Smooth muscle cell (in vitro differentiated cells): ENCODE data around the gene MTFR2. TPM values are rescaled to one million over a fixed set of nuclear protein-coding genes. Genes with fewer than 3 reads are reported as not detected.
"Not testable (repeated sequence)": the region's sequence is repeated elsewhere in the genome, so short reads cannot be mapped to it uniquely, and the experiment has no call there.

Experiments used
- DNase-seq: peaks from one replicate; lab custom pipeline; 2025; ENCODE audit not compliant: unreplicated experiment; lab: John Stamatoyannopoulos, UW
- H2AFZ ChIP-seq: fragments of 200-600 bp; sonication (generic); 2 replicates; pipeline ENCODE4 v1.6.0; 2016; ENCODE audit warnings: antibody characterized with exemption, low read depth, mild to moderate bottlenecking
- H3F3A ChIP-seq: fragments of 200-600 bp; sonication (generic); 2 replicates; pipeline ENCODE4 v1.6.0; 2017; ENCODE audit warnings: antibody characterized with exemption, low read depth
- H3K27ac ChIP-seq: fragments of 200-600 bp; sonication (generic); 2 replicates; pipeline ENCODE4 v1.5.1; 2016; ENCODE audit warnings: low read depth, mild to moderate bottlenecking
- H3K27me3 ChIP-seq: fragments of 200-600 bp; sonication (generic); 2 replicates; pipeline ENCODE4 v1.6.1; 2016; ENCODE audit warnings: low read depth, mild to moderate bottlenecking
- H3K36me3 ChIP-seq: fragments of 200-600 bp; sonication (generic); 2 replicates; pipeline ENCODE4 v1.5.1; 2016; ENCODE audit warnings: low read depth
- H3K4me1 ChIP-seq: fragments of 200-600 bp; sonication (generic); 2 replicates; pipeline ENCODE4 v1.5.1; 2016; ENCODE audit warnings: low read depth
- H3K4me2 ChIP-seq: fragments of 200-600 bp; sonication (generic); 2 replicates; pipeline ENCODE4 v1.6.0; 2016; ENCODE audit warnings: mild to moderate bottlenecking
- H3K4me3 ChIP-seq: fragments of 200-600 bp; sonication (generic); 2 replicates; pipeline ENCODE4 v1.5.1; 2016; ENCODE audit warnings: mild to moderate bottlenecking
- H3K79me2 ChIP-seq: fragments of 200-600 bp; sonication (generic); 2 replicates; pipeline ENCODE4 v1.6.0; 2016; ENCODE audit warnings: low read depth, mild to moderate bottlenecking
- H3K9ac ChIP-seq: fragments of 200-600 bp; sonication (generic); 2 replicates; pipeline ENCODE4 v1.6.0; 2016; ENCODE audit warnings: low read depth
- H3K9me3 ChIP-seq: fragments of 200-600 bp; sonication (generic); replicated peaks from 2 replicates; pipeline ENCODE4 v1.5.1; 2016; ENCODE audit warnings: low read depth
- H4K20me1 ChIP-seq: fragments of 200-600 bp; sonication (generic); 2 replicates; pipeline ENCODE4 v1.6.0; 2016; ENCODE audit warnings: low read depth
- CTCF ChIP-seq: fragments of 200-600 bp; sonication (generic); IDR thresholded peaks from 2 replicates; pipeline ENCODE4 v1.5.1; 2017; ENCODE audit warnings: borderline replicate concordance, mild to moderate bottlenecking, antibody characterized with exemption; ENCODE audit not compliant: insufficient read depth, poor library complexity, severe bottlenecking
- WGBS: methylation state at CpG from one replicate; pipeline ENCODE4 v1.1.7; 2016; ENCODE audit warnings: low lambda C conversion rate; 5-methylcytosine and 5-hydroxymethylcytosine counted together
- polyA plus RNA-seq: library from polyadenylated mRNA; unstranded; fragments of >200 nt; fragmentation: Nextera tagmentation; extraction: Ambion mirVana; gene quantifications from 2 replicates; pipeline ENCODE4 v1.2.1, GENCODE V29; 2016
- total RNA-seq: library from RNA; depleted of rRNA; stranded (reverse); fragments of >200 nt; gene quantifications from 2 replicates; pipeline ENCODE4 v1.2.3, GENCODE V29; 2014

Gene MTFR2
- total and polyA plus RNA-seq, 2 experiments from 2014 or later: 2.7 to 10.9 TPM

DNA sequence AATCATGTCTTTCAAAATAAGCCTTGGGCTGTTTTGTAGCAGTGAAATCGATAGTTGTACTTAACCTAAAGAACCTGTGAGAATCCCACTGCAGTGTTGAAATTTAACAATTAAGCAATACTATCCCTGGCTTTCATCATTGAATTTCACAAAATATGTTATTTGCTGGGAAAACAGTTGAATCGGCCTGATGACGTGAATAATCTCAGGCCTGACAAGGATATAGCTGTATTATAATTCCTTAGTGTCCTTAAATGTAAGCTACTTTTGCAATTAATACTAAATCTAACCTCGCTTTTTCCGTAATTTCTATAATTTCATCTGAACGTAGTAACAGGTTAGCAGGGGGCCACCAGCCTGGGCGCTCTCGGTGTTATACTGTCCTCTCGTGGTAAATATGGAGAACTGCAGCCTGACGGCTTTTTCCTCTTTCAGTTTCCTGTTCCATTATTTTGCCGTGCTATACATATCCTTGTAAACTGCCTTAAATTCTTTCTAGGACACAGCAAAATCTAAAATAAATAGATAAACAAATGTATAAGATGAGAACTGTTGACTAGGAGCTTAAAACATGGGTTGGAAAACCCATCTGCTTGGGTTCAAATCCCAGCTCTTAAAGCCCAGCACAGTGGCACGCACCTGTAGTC is 24.0 kb downstream of the MTFR2 start:
- H3K36me3 ChIP-seq: no peaks in the 10 kb centered on the region
- no peak overlapping the region for H3K9ac ChIP-seq
- H3K27me3 ChIP-seq: no peaks in the 10 kb centered on the region
- H3F3A ChIP-seq: no peaks in the 10 kb centered on the region
- peak overlapping the region; percentile 25 for H3K4me3 ChIP-seq
- TF ChIP-seq CTCF: peak; percentile 100
- WGBS: 28% methylated on average over 12 of the region's 12 CpGs
- peak overlapping the region; percentile 3 for H3K27ac ChIP-seq
- no peaks in the 10 kb centered on the region for H3K79me2 ChIP-seq
- no peak for DNase-seq
- peak overlapping the region; percentile 73 for H3K4me2 ChIP-seq
- H2AFZ ChIP-seq: no peak overlapping the region
- H3K9me3 ChIP-seq: no peaks in the 10 kb centered on the region
- no peaks in the 10 kb centered on the region for H4K20me1 ChIP-seq
- H3K4me1 ChIP-seq: no peaks in the 10 kb centered on the region

DNA sequence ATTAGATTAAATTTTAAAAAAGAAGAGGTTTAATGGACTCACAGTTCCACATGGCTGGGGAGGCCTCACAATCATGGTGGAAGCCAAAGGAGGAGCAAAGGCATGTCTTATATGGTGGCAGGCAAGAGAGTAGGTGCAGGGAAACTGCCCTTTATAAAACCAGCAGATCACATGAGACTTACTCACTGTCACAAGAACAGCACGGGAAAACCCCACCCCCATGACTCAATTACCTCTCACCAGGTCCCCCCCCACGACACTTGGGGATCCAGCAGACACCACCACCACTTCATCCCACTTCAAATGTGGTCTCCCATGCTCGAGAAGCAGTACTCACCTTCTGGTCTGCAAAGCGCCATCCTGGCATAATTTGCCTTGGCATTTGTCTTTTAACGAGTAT is 24.6 kb downstream of the MTFR2 start:
- H3K79me2 ChIP-seq: no peaks in the 10 kb centered on the region
- H2AFZ ChIP-seq: no peak overlapping the region
- no peak for TF ChIP-seq CTCF
- WGBS: 71% methylated on average over 5 of the region's 5 CpGs
- H3K4me3 ChIP-seq: no peak overlapping the region
- no peak for DNase-seq
- H3K9me3 ChIP-seq: no peaks in the 10 kb centered on the region
- H3K4me1 ChIP-seq: no peaks in the 10 kb centered on the region
- H3K27me3 ChIP-seq: no peaks in the 10 kb centered on the region
- H3K27ac ChIP-seq: no peak overlapping the region
- no peaks in the 10 kb centered on the region for H3F3A ChIP-seq
- H3K36me3 ChIP-seq: no peaks in the 10 kb centered on the region
- H3K9ac ChIP-seq: no peak overlapping the region
- no peak overlapping the region for H3K4me2 ChIP-seq
- no peaks in the 10 kb centered on the region for H4K20me1 ChIP-seq

- H3K9ac ChIP-seq, H3K27me3 ChIP-seq, H3K27ac ChIP-seq, H2AFZ ChIP-seq, DNase-seq, H3K4me3 ChIP-seq, H3K9me3 ChIP-seq, H3F3A ChIP-seq, H3K4me2 ChIP-seq, H3K79me2 ChIP-seq, H3K4me1 ChIP-seq, H4K20me1 ChIP-seq, H3K36me3 ChIP-seq: not testable (repeated sequence)
- 97% methylated on average over 4 of the region's 4 CpGs for WGBS
Observed at GRCh38 chr6:136224974-136225373, 25.1 kb downstream of the MTFR2 start.

GRCh38 chr6:136216503-136217401 is 33.4 kb downstream of the MTFR2 start:
- Histone ChIP-seq H3K27ac (no peak overlapping the region), H3K27me3 (no peaks in the 10 kb centered on the region), H3K79me2 (no peaks in the 10 kb centered on the region), H3F3A (peaks cover 2% of the 10 kb centered on the region), H3K9ac (no peak overlapping the region), H3K4me1 (no peaks in the 10 kb centered on the region), H2AFZ (no peak overlapping the region), H3K9me3 (no peaks in the 10 kb centered on the region), H3K36me3 (no peaks in the 10 kb centered on the region), H3K4me2 (no peak overlapping the region), H3K4me3 (no peak overlapping the region), H4K20me1 (no peaks in the 10 kb centered on the region)
- WGBS: 67% methylated on average over 10 of the region's 10 CpGs
- no peak for DNase-seq
- TF ChIP-seq CTCF: no peak
